Right lobe of liver (tissue), 6 donors: ENCODE results near the gene UXS1. TPM values are rescaled to one million over a fixed set of nuclear protein-coding genes. Genes with fewer than 3 reads are reported as not detected.

Source experiments
- ATAC-seq, 4 donors: fragments of 200-7000 bp; cut with Tn5 transposase; one replicate each; pipeline ENCODE4 v1.9.1; 2020; ENCODE audit warnings: mild to moderate bottlenecking in 4 of 4, moderate library complexity in 4 of 4
- DNase-seq, 3 donors: peaks; one replicate each; pipeline ENCODE4 v3.0.0-alpha.2; 2020
- H3K27ac ChIP-seq, 3 donors: fragments of 200-600 bp; one replicate each; pipeline ENCODE4 v1.8.0; 2022
- H3K27me3 ChIP-seq, 2 donors: fragments of 200-600 bp; one replicate each; pipeline ENCODE4 v1.8.0; 2022
- H3K36me3 ChIP-seq, 4 donors: fragments of 200-600 bp; sonication (generic) in 1 of 4; one replicate each; pipeline versions ENCODE4 v1.5.1 to v1.8.0; 2017 to 2022; ENCODE audit warnings: control low read depth in 1 of 4
- H3K4me1 ChIP-seq, 4 donors: fragments of 200-600 bp; sonication (generic) in 1 of 4; one replicate each; pipeline versions ENCODE4 v1.5.1 to v1.8.0; 2017 to 2022; ENCODE audit warnings: control low read depth in 1 of 4
- H3K4me3 ChIP-seq, 3 donors: fragments of 200-600 bp; one replicate each; pipeline ENCODE4 v1.8.0; 2022
- H3K9me3 ChIP-seq, 4 donors: fragments of 200-600 bp; sonication (generic) in 1 of 4; one replicate each; pipeline versions ENCODE4 v1.5.1 to v1.8.0; 2017 to 2022; ENCODE audit warnings: control low read depth in 1 of 4
- CTCF ChIP-seq, 4 donors: fragments of 200-600 bp in 3 of 4; fragments of 450-650 bp in 1 of 4; IDR thresholded peaks; one replicate each; pipeline versions ENCODE4 v1.5.1 to v1.8.0; 2016 to 2022; ENCODE audit warnings: antibody characterized with exemption in 4 of 4, mild to moderate bottlenecking in 2 of 4
- POLR2A ChIP-seq: fragments of 450-650 bp; IDR thresholded peaks from one replicate; pipeline ENCODE4 v1.6.1; 2017; ENCODE audit warnings: antibody characterized with exemption, mild to moderate bottlenecking
- WGBS: methylation state at CpG from one replicate; pipeline ENCODE4 v1.1.6; 2018; ENCODE audit warnings: low coverage, low lambda C conversion rate; ENCODE audit not compliant: insufficient coverage; ENCODE audit errors: missing lambda C conversion rate; 5-methylcytosine and 5-hydroxymethylcytosine counted together
- intact Hi-C, 2 donors: fragments of 100-400 bp; cut with DNase I; formaldehyde crosslinking; loops; one replicate each; pipeline versions ENCODE4 v1.11.2 to v1.14.1; 2022
- total RNA-seq, 6 experiments: library from RNA; depleted of rRNA in 2 of 6; stranded (reverse); fragments of >200 nt in 2 of 6; fragmentation: NEBNext Ultra II Directional in 3 of 6; extraction: Animal tissue kit (Norgen Biotek cat#: 25700) in 3 of 6; gene quantifications; one replicate each; pipeline versions ENCODE4 v1.1.0 to v1.2.4, GENCODE V29; 2016 to 2023
- donor health status: DM: no; HTN: yes; CAD: no.
- donor health status: DM: no; HTN: no; CAD: no.
- donor health status: DM: no; HTN: no; CAD: no.
- donor health status: DM: no; HTN: yes; CAD: no.
- donor health status: DM: no; HTN: yes; CAD: no.

Gene UXS1
- total RNA-seq, 6 experiments from 2014 or later = 8.2 to 56.2 (median 14.0) TPM

- no peaks in the 10 kb centered on the region for H3K36me3 ChIP-seq
- DNase-seq (no peak), ATAC-seq (no peak)
- WGBS = 83% methylated on average over 6 of the region's 6 CpGs
- no peak overlapping the region for H3K27ac ChIP-seq
- intact Hi-C loops = no loop called here
- H3K4me3 ChIP-seq = no peak overlapping the region
- H3K4me1 ChIP-seq = no peaks in the 10 kb centered on the region
- no peaks in the 10 kb centered on the region for H3K9me3 ChIP-seq
- TF ChIP-seq CTCF (IDR thresholded peaks at IDR 0.05) (no peak), POLR2A (no peak)
- no peaks in the 10 kb centered on the region for H3K27me3 ChIP-seq
Observed at GRCh38 chr2:106044859-106045258, 149.2 kb downstream of the UXS1 start.

- DNase-seq (no peak), ATAC-seq (no peak)
- H3K36me3 ChIP-seq = no peaks in the 10 kb centered on the region
- H3K27me3 ChIP-seq = no peaks in the 10 kb centered on the region
- WGBS = 71% methylated on average over 4 of the region's 4 CpGs
- no peaks in the 10 kb centered on the region for H3K9me3 ChIP-seq
- H3K4me3 ChIP-seq = no peak overlapping the region
- TF ChIP-seq POLR2A (no peak), CTCF (IDR thresholded peaks at IDR 0.05) (no peak)
- no peak overlapping the region for H3K27ac ChIP-seq
- no peaks in the 10 kb centered on the region for H3K4me1 ChIP-seq
- intact Hi-C loops = no loop called here
Observed at GRCh38 chr2:106044021-106044420, 150.1 kb downstream of the UXS1 start.
